T-helper 1 cell treated with Interleukin-12 subunit alpha and Interleukin-12 subunit beta and Interleukin-4 antibody, amounts not matched to agents 30 μg/mL and 1 μg/mL, for 36 hours (primary cell): ENCODE measurements around the gene LRIT1.
"Not testable (repeated sequence)": the region's sequence is repeated elsewhere in the genome, so short reads cannot be mapped to it uniquely, and the experiment has no call there.

ENCODE experiments used
- H3K27ac Mint-ChIP-seq: one replicate; pipeline ENCODE4 v1.8.0; 2021; ENCODE audit warnings: mild to moderate bottlenecking, mixed read lengths
- H3K27me3 Mint-ChIP-seq: one replicate; pipeline ENCODE4 v1.8.0; 2021; ENCODE audit warnings: low read depth, mixed read lengths
- H3K36me3 Mint-ChIP-seq: one replicate; pipeline ENCODE4 v1.8.0; 2021; ENCODE audit warnings: low read depth, mixed read lengths
- H3K4me1 Mint-ChIP-seq: one replicate; pipeline ENCODE4 v1.8.0; 2021; ENCODE audit warnings: low read depth, mixed read lengths
- H3K4me3 Mint-ChIP-seq: one replicate; pipeline ENCODE4 v1.8.0; 2021; ENCODE audit warnings: mild to moderate bottlenecking, moderate library complexity, mixed read lengths
- H3K9me3 Mint-ChIP-seq: one replicate; pipeline ENCODE4 v1.8.0; 2021; ENCODE audit warnings: mixed read lengths

Gene LRIT1, protein sequence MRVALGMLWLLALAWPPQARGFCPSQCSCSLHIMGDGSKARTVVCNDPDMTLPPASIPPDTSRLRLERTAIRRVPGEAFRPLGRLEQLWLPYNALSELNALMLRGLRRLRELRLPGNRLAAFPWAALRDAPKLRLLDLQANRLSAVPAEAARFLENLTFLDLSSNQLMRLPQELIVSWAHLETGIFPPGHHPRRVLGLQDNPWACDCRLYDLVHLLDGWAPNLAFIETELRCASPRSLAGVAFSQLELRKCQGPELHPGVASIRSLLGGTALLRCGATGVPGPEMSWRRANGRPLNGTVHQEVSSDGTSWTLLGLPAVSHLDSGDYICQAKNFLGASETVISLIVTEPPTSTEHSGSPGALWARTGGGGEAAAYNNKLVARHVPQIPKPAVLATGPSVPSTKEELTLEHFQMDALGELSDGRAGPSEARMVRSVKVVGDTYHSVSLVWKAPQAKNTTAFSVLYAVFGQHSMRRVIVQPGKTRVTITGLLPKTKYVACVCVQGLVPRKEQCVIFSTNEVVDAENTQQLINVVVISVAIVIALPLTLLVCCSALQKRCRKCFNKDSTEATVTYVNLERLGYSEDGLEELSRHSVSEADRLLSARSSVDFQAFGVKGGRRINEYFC

DNA sequence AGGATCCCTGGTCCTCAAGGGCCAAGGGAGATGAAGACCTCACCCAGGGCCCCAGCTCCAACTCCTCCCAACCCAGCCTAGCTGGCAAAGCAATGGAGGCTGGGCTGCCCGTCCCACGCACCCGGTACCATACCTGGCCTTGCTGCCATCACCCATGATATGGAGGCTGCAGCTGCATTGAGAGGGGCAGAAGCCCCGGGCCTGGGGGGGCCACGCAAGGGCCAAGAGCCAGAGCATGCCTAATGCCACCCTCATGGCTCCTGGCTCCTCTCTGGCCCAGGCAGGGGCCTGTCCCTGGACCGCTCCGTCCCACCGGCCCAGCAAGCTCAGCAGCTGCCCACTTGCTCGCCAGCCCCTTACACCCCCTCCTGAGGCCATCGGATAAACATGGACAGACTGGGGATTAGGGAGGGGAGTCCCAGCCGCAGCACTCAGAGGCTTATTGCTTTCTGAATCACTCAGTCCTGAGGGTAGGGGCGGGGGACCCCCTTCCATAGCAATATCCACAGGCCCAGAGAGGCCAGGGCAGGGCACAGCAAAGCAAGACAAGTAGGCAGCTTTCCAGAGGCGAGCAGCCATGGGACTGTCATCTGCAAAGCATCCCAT, at the start of gene LRIT1:
LRIT1 (minus strand) TSS at position 362 of the 606 bp plus-strand sequence; CDS start at position 255, 107 bp downstream.
- Mint-ChIP-seq H3K36me3 (no peaks in the 10 kb centered on the region), H3K4me1 (no peaks in the 10 kb centered on the region), H3K27ac (no peak within 1 kb of the TSS), H3K4me3 (no peak within 1 kb of the TSS), H3K27me3 (peaks cover 26% of the 10 kb centered on the region), H3K9me3 (no peaks in the 10 kb centered on the region)

DNA sequence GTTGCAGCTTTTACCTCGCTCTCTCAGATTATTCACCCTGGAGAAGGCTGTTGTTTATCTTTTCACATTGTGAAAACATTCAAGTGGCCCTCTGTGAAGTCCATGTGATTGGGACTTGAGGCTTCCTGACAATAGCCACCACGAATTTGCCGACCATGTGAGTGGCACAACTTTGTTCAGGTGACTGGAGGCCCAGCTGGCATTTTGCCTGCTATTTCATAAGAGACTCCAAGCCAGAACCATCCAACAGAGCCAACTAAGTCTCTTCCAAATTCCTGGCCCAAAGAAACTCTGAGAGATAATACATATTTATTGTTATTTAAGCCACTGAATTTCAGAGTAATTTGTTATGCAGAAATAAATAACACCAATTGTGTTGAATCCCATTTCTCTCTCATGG, 48.9 kb upstream of the LRIT1 start:
- Mint-ChIP-seq H3K4me1 (peaks cover 22% of the 10 kb centered on the region), H3K36me3 (no peaks in the 10 kb centered on the region), H3K4me3 (no peak overlapping the region), H3K9me3 (no peaks in the 10 kb centered on the region), H3K27me3 (peaks cover 31% of the 10 kb centered on the region), H3K27ac (no peak overlapping the region)

GRCh38 chr10:84289521-84290200, 48.3 kb upstream of the LRIT1 start:
- H3K36me3 Mint-ChIP-seq = no peaks in the 10 kb centered on the region
- H3K9me3 Mint-ChIP-seq = no peaks in the 10 kb centered on the region
- H3K27me3 Mint-ChIP-seq = peaks cover 31% of the 10 kb centered on the region
- no peak overlapping the region for H3K27ac Mint-ChIP-seq
- H3K4me1 Mint-ChIP-seq = peaks cover 19% of the 10 kb centered on the region
- H3K4me3 Mint-ChIP-seq = no peak overlapping the region

GRCh38 chr10:84288151-84288550, 46.8 kb upstream of the LRIT1 start:
- H3K27ac Mint-ChIP-seq = no peak overlapping the region
- H3K9me3 Mint-ChIP-seq = no peaks in the 10 kb centered on the region
- peaks cover 6% of the 10 kb centered on the region for H3K4me1 Mint-ChIP-seq
- no peaks in the 10 kb centered on the region for H3K36me3 Mint-ChIP-seq
- no peak overlapping the region for H3K4me3 Mint-ChIP-seq
- peaks cover 31% of the 10 kb centered on the region for H3K27me3 Mint-ChIP-seq

GRCh38 chr10:84286695-84287094, 45.3 kb upstream of the LRIT1 start:
- H3K27me3 Mint-ChIP-seq = peaks cover 31% of the 10 kb centered on the region

DNA sequence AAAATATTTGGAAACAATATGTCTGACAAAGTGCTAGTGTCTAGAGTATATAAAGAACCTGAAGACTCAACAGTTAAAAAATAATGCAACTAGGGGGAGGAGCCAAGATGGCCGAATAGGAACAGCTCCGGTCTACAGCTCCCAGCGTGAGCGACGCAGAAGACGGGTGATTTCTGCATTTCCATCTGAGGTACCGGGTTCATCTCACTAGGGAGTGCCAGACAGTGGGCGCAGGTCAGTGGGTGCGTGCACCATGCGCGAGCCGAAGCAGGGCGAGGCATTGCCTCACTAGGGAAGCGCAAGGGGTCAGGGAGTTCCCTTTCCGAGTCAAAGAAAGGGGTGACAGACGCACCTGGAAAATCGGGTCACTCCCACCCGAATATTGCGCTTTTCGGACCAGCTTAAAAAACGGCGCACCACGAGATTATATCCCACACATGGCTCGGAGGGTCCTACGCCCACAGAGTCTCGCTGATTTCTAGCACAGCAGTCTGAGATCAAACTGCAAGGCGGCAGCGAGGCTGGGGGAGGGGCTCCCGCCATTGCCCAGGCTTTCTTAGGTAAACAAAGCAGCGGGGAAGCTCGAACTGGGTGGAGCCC, 38.6 kb upstream of the LRIT1 start:
- not testable (repeated sequence) for H3K4me3 Mint-ChIP-seq, H3K27ac Mint-ChIP-seq, H3K36me3 Mint-ChIP-seq, H3K4me1 Mint-ChIP-seq, H3K9me3 Mint-ChIP-seq
- peaks cover 40% of the 10 kb centered on the region for H3K27me3 Mint-ChIP-seq

More at GRCh38 chr10:84286695-84287094, 45.3 kb upstream of the LRIT1 start:
- Mint-ChIP-seq H3K36me3 (no peaks in the 10 kb centered on the region), H3K4me1 (peaks cover 6% of the 10 kb centered on the region), H3K9me3 (no peaks in the 10 kb centered on the region), H3K4me3 (no peak overlapping the region), H3K27ac (no peak overlapping the region)

GRCh38 chr10:84270708-84271107, 29.4 kb upstream of the LRIT1 start:
- Mint-ChIP-seq H3K27me3 (peaks cover 15% of the 10 kb centered on the region), H3K4me1 (peaks cover 18% of the 10 kb centered on the region), H3K27ac (no peak overlapping the region), H3K36me3 (no peaks in the 10 kb centered on the region), H3K9me3 (no peaks in the 10 kb centered on the region), H3K4me3 (no peak overlapping the region)

DNA sequence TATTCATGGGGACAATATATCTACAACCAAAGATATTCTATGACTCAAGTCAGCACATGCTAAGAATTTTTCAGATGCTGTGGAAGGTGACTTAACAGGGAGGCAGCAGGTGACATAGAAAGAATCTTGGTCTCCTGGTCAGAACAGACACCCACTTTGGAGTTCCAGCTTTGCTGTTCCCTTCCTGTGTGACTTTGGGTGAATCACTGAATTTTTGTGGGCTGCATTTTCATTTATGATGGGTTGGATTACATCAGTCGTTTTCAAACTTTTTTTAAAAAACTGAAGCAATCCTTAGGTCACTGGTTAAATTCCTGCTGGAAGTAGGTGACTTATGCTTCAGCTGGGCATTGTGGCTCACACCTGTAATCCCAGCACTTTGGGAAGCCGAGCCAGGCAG, 28.4 kb upstream of the LRIT1 start:
- Mint-ChIP-seq H3K4me3 (no peak overlapping the region), H3K9me3 (no peaks in the 10 kb centered on the region), H3K27me3 (peaks cover 15% of the 10 kb centered on the region), H3K4me1 (peaks cover 22% of the 10 kb centered on the region), H3K36me3 (no peaks in the 10 kb centered on the region), H3K27ac (no peak overlapping the region)

GRCh38 chr10:84269162-84269561, 27.8 kb upstream of the LRIT1 start:
- Mint-ChIP-seq H3K27ac (no peak overlapping the region), H3K27me3 (peaks cover 20% of the 10 kb centered on the region), H3K9me3 (no peaks in the 10 kb centered on the region), H3K4me3 (no peak overlapping the region), H3K36me3 (no peaks in the 10 kb centered on the region), H3K4me1 (peaks cover 26% of the 10 kb centered on the region)

DNA sequence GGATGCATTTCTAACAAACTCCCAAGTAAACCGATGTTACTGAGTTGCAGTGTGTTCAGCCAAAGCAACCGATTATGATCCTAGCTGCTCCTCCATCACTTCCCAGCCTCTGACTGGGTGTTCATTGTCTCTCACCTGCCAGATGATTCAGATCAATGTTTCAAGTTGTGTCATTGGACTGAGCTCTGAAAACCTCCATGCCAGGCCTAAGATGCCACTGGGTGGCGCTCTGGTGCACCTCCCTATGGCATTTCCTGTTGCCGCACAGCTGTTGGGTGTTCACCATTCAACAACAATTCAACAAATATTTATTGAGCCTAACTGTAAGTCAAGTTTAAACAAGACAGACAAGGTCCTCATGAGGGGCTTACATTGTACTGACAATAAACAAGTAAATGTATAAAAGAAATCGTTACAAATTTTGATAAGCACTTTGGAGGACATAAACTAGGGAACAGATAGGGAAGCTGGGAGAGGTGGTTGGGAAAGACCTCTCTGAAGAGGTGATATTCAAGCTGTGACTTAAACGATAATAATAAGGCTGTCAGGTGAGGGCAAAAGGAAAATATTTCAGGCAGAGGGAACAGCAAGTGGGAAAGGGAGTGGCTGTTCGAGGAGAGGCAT, 26.3 kb upstream of the LRIT1 start:
- Mint-ChIP-seq H3K27ac (peak overlapping the region; percentile 23), H3K36me3 (no peaks in the 10 kb centered on the region), H3K4me3 (no peak overlapping the region), H3K9me3 (no peaks in the 10 kb centered on the region), H3K27me3 (peaks cover 29% of the 10 kb centered on the region), H3K4me1 (peaks cover 26% of the 10 kb centered on the region)

- H3K4me1 Mint-ChIP-seq = peaks cover 21% of the 10 kb centered on the region
- no peaks in the 10 kb centered on the region for H3K36me3 Mint-ChIP-seq
- H3K4me3 Mint-ChIP-seq = no peak overlapping the region
- H3K9me3 Mint-ChIP-seq = no peaks in the 10 kb centered on the region
- no peak overlapping the region for H3K27ac Mint-ChIP-seq
- peaks cover 30% of the 10 kb centered on the region for H3K27me3 Mint-ChIP-seq
These were observed 24.1 kb upstream of the LRIT1 start for GRCh38 chr10:84265418-84265817.

- Mint-ChIP-seq H3K36me3 (no peaks in the 10 kb centered on the region), H3K27me3 (peaks cover 32% of the 10 kb centered on the region), H3K4me3 (no peak overlapping the region), H3K27ac (no peak overlapping the region), H3K9me3 (no peaks in the 10 kb centered on the region), H3K4me1 (peaks cover 21% of the 10 kb centered on the region)
These were observed 23.3 kb upstream of the LRIT1 start for GRCh38 chr10:84264611-84265141.

- peaks cover 19% of the 10 kb centered on the region for H3K4me1 Mint-ChIP-seq
- no peak overlapping the region for H3K27ac Mint-ChIP-seq
- no peaks in the 10 kb centered on the region for H3K36me3 Mint-ChIP-seq
- H3K4me3 Mint-ChIP-seq = no peak overlapping the region
- H3K27me3 Mint-ChIP-seq = peaks cover 25% of the 10 kb centered on the region
- no peaks in the 10 kb centered on the region for H3K9me3 Mint-ChIP-seq
These were observed 22.4 kb upstream of the LRIT1 start for GRCh38 chr10:84263716-84264115.
